NCI-H146 (cell line): ENCODE measurements around the gene KNG1.
"Not testable (repeated sequence)": the region's sequence is repeated elsewhere in the genome, so short reads cannot be mapped to it uniquely, and the experiment has no call there.

ENCODE experiments used
- DNase-seq: peaks from one replicate; lab custom pipeline; 2025; lab: John Stamatoyannopoulos, UW

KNG1 gene

DNA sequence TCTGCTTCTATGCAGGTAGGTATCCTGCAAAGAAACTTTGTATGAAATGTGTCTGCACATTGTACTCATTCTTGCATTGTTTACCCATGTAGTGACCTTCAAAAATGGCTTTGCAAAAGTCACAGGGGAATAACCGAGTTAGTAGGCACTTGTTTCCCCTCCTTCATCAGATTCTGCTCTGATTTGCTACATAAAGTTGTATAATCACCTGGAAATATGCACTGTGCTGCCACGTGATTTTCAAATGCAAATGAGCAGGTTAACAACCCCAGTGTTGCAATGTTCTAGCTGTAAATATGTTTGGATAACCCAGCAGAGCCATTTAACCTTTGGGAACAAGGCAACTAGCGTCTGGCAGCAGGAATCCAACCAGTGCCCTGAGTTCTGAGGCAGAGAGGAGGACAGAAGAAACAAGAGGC lies at the start of gene KNG1:
Gene KNG1, plus strand, starts transcription at position 321 of the 419 bp plus-strand sequence. CDS start 184 bp downstream, outside the sequence.
- DNase-seq = no peak

DNA sequence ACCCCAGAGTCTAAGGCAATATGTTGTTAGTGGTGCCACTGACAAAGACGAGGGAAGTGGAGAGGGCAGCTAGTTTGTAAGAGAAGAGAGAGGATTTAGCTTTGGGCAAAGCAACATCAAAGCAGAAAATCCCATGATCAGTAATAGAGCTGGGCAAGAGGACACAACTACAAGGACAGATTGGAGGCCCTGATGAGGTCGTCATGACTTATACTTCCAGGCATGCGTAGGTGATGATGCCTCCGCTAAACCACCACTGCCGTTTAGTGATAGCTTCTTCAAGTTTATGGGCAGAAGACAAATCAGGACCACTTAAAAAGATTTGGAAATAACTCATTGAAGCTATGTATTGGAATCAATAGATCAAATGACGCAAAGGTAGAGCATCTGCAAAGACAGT lies 48.7 kb upstream of the KNG1 start:
- no peak for DNase-seq

- no peak for DNase-seq
These were observed 47.6 kb upstream of the KNG1 start for GRCh38 chr3:186669378-186670084.

GRCh38 chr3:186670155-186670554 lies 47.0 kb upstream of the KNG1 start:
- DNase-seq = no peak

GRCh38 chr3:186671051-186671450 lies 46.1 kb upstream of the KNG1 start:
- DNase-seq = no peak

DNA sequence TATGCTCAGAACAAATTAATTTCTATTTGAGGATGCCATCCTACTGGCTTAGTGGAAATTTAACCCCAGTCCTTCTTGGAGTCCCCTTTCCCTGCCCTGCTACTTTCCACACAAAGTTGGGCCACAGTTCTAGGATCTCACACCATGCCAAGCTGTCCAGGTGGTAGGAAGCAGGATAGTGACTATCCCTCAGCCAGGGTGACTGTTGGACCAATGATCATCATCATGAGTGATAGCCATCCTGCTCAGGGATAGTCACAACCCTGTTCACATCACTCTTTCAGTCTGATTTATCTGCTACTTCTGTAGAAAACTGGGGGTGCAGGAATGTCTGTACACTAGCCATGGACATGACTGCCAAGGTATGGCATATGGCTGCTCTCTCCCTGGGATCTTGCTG lies 38.6 kb upstream of the KNG1 start:
- no peak for DNase-seq

DNA sequence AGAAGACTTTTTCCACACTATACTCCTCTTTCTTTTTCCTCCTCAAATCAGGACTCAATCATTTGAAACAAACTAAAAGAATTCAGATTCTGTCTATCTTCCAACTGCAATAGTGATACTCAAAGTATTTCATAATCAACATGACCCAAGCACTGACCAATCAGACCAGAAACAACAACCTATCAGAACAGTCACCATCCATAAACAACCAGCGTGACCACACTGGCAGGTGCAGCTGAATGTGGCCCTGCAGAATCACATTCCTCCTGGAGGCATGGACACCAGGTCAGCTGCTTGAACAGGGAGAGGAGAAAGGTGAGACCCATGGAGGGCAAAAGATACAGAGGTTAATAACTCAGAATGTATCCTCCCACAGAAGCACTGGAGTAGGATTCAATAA lies 38.0 kb upstream of the KNG1 start:
- DNase-seq = no peak

GRCh38 chr3:186680869-186681268 lies 36.3 kb upstream of the KNG1 start:
- DNase-seq = no peak

DNA sequence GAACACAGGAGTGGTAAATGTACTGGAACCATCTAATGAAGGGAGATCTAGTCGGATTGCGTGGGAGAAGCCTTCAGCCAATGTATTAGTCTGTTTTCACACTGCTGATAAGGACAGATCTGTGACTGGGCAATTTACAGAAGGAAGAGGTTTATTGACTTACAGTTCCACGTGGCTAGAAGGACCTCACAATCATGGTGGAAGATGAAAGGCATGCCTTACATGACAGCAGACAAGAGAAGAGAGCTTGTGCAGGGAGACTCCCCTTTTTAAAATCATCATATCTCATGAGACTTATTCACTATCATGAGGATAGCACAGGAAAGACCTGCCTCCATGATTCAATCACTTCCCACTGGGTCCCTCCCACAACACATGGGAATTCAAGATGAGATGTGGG lies 34.3 kb upstream of the KNG1 start:
- DNase-seq = no peak

GRCh38 chr3:186683979-186684378 lies 33.2 kb upstream of the KNG1 start:
- no peak for DNase-seq

GRCh38 chr3:186686475-186686874 lies 30.7 kb upstream of the KNG1 start:
- DNase-seq = not testable (repeated sequence)

- no peak for DNase-seq
These were observed 30.0 kb upstream of the KNG1 start for GRCh38 chr3:186687120-186687651.

- not testable (repeated sequence) for DNase-seq
These were observed 26.9 kb upstream of the KNG1 start for GRCh38 chr3:186690304-186690703.

- no peak for DNase-seq
These were observed 25.5 kb upstream of the KNG1 start for GRCh38 chr3:186691676-186692075.

- no peak for DNase-seq
These were observed 23.3 kb upstream of the KNG1 start for GRCh38 chr3:186693843-186694242.

GRCh38 chr3:186694288-186695032 lies 22.7 kb upstream of the KNG1 start:
- no peak for DNase-seq

- no peak for DNase-seq
These were observed 20.6 kb upstream of the KNG1 start for GRCh38 chr3:186696522-186696921.

DNA sequence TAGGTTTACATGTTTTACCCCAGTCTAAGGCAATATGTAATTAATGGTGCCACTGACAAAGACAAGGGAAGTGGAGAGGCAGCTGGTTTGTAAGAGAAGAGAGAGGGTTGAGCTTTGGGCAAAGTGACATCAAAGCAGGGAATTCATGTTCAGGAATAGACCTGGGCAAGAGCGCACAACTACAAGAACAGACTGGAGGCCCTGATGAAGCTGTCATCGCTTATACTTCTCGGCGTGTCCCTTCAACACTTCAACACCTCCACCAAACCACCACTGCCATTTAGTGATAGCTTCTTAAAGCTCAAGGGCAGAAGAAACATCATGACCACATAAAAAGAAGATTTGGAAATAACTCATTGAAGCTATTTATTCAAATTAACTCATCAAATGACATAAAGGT lies 19.6 kb upstream of the KNG1 start:
- DNase-seq = no peak

GRCh38 chr3:186700267-186700666 lies 16.9 kb upstream of the KNG1 start:
- DNase-seq = no peak

GRCh38 chr3:186702451-186702850 lies 14.7 kb upstream of the KNG1 start:
- not testable (repeated sequence) for DNase-seq

DNA sequence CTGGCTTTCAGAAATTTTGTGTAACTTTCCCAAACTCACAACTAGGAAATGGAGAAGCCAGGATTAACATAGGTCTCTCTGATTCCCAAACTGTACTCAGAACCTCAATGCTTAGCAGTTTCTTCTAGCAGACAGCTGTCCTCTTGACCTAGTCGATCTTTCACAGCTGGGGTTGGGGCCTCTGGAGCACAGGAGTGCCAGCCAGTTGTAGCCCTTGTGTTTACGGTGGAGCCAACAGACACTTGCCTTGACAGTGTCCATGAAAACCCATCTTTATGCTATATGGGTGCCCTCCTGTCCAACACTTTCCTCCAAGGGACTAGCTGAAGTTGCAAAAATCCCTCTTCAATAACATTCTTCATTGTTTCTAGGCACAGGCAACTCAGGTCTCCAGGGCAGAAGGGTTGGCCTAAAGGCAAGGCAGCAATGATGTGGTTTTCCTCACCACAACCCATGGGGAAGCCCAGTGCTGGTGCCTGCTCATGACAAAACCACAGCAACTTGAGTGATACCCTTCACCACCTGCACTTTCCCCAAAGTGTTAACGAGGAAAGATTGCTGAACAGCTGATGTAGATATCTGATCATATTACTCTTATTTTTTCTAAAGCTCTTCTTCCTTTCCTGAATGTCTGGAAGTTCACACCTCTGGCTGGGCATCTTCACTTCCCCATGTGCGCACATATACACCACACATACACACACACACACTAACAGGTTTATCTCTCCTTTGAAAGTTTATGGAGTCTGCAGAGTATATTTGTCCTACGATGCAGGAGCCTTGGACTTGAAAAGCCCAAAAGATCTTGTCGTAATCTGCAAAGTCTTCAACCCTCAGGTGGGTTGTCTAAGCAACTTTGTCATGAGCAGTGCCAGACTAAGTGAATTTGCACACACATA lies 11.0 kb upstream of the KNG1 start:
- no peak for DNase-seq

DNA sequence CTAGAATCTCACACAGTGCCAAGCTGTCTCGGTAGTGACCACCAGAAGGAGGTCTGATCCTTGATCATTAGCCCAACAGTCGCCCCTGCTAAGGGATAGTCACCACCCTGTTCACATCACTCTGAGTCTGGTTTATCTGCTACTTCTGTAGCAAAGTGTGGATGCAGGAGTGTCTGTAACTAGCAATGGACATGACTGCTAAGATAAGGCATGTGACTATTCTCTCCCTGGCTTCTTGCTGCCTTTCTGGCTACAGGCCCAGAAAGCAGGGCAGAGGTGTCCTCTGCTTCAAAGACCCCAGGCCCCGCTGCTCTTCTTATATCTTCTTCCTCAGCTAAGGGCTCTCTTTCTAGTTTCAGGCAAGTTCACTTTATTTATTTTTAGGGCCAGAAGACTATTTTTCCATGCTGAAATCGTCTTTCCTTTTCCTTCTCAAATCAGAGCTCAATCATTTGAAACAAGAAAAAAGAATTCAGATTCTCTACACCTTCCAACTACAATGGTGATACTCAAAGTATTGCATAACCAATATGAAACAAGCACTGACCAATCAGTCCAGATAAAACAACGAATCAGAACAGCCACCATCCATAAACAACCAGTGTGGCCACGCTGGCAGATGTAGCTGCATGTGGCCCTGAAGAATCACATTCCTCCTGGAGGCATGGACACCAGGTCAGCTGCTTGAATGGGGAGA lies 8.0 kb upstream of the KNG1 start:
- DNase-seq = no peak
